HG03139 (cell line): Measurements from ENCODE around the gene SCRT2.

Experiments
- ATAC-seq: cut with Tn5 transposase; IDR thresholded peaks from one replicate; pipeline ENCODE4 v1.9.1; 2021; ENCODE audit not compliant: unreplicated experiment

SCRT2 gene

DNA sequence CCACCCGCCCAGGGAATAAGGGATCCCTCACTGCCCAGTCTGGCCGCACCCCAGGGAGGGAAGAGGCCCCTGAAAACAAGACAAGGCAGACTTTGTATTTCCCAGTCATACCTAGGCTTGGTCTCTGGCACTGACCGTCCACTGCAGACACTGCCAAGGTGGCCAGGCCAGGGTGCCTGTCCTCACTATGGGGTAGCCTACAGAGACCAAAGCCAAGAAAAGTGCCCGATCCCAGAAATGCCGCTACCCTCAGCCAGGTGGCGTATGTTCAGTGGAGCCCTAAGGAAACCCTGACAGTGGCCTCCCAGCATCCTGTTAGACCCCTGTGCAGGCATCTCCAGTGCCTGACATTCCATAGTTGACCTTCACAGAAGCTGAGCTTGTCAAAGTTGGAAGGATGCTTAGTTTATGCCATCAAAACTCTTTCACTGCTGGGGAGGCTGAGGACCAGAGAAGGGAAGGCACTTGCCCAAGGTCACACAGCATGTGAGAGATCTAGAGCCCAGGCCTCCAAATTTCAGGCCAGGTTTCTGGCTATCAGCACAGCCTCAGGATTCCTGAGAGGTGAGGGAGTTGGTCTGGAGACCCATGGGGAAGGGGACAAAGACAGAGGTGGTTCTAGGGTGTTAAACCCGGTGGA, 2.5 kb downstream of the SCRT2 start:
- ATAC-seq = no peak

DNA sequence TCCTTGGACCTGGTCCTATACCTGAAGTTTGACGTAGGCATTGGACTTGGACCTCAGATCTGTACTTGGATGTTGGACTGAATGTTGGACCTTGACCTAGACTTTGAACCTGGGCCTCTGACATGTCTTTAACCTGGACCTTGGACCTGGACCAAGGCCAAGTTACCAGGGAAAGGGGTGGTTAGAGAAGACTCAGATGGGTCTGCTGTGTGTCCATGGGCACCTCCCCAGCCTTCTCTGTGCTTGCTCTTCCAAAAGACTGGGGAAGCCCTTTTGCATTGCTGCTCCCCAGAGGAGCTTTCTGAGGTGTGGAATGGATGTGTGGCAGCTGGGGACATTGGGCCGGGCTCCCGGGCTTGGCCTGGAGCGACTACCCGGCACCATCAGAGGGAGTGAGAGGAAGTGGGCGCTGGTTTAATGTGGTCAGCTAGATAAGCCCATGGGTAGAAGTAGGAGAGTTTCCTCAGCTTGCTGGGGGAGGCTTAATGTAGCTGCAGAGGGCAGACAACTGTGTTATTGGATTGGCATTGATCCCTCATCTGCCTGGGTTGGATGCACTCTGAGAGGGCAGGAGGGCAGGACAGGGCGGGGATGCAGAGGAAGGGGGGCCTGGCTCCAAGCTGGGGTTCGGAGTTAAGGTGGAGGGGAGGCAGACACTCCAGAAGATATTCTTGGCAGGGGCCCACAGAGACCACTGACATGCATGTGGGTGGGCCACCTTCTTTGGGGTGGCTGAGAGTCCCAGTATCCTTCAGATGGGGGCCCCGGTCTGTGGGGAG, 4.2 kb downstream of the SCRT2 start:
- ATAC-seq = no peak

DNA sequence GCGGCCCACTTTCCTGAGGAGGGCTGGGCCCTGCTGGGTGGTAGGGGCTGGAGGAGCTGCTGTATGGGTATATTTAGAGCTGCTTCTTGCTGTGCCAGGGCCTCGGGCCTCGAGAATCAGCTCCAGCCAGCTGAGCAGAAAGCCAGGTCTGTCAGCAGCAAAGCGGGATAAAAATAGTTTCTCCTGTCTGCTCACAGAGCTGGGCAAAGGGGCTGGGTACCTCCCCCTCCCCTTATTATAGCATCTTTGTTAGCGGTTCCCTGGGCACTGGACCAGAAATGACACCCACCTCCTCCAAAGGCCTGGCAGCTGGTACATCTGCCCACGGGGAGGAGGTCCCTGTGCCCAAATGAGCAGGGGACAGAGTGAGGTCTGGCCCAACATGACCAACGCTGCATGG, 6.0 kb downstream of the SCRT2 start:
- ATAC-seq = no peak

DNA sequence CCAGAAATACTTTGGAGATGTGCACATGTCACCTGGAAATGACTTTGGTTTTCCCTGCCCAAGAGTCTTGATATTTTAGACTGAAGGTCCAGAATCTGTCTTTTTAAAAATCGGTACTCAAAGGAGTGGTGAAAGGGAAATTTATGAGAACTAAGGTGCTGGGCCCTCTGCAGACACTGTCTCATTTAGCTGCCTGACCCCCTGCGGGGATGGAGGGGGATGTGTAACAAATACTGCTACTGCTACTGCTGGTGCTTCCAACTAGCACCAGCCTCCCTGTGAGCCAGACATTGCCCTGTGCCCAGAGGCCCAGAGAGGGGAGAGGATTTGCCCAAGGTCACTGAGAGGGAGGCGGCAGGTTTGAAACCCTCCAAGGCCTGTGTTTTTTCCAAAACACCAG, 7.0 kb downstream of the SCRT2 start:
- no peak for ATAC-seq

DNA sequence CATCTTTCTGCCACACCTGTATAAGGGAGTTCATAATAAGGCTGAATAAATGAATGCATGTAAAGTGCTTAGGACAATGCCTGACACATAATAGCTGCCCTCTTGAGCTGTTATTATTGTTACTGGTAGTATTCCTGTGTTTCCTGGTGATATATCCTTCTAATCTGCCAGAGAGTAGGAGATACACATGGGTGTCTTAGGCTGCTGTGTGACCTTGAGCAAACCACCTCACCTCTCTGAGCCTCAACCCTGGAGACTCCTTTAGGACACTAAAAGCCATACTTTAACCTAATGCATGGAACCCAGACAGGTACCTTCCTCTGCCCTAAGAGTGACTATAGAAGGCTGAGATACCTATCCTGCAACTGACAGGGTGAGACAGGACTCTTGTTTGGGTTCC, 7.6 kb downstream of the SCRT2 start:
- ATAC-seq = no peak

DNA sequence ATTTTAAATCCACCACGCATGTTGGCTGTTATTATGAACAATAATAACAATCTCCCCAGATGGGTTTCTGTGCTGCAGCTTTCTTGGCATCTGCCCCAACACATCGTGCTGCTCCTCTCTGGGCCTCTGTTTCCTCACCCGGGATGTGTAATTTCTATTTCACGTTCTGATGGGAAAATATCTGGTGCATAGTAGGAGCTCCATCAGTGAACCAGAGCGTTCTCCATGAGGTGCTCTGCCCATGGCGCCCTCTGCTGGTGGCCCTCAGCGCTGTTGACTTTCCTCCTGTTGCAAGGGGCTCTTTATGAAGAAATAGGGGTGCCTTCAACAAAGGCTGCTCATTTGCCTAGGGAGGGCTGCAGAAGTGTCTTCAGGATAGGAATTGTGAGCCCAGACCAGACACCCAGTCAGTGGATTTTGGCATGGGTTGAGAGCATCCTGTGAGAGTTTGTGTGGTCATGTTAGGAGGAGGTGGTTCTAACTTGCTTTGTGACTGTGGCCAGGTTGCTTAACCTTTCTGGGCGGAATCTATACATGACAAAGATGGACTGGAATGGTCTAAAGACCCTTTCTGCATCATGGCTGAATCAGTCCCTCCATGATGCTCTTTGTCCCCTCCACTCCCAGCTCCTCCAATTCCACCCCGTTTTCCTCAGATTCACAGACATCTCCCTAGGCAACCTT, 8.1 kb downstream of the SCRT2 start:
- ATAC-seq = no peak

DNA sequence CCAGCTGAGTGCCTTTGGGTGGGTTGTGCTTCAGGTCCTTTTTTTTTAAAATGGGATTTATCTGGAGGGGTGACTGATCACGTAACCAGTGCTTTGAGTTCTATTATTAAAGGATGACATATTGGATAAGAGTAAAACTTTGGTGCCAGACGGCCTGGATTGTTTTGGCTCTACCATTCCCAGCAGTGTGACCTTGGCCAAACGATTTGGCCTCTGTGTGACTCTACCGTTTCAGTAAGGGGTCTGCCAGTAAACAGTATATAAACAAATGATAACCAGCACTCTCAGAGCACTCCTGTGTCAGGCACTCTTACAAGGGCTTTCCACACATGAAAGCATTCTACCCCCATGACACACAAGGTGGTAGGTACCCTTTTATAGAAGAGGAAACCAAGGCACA, 8.7 kb downstream of the SCRT2 start:
- ATAC-seq = no peak

DNA sequence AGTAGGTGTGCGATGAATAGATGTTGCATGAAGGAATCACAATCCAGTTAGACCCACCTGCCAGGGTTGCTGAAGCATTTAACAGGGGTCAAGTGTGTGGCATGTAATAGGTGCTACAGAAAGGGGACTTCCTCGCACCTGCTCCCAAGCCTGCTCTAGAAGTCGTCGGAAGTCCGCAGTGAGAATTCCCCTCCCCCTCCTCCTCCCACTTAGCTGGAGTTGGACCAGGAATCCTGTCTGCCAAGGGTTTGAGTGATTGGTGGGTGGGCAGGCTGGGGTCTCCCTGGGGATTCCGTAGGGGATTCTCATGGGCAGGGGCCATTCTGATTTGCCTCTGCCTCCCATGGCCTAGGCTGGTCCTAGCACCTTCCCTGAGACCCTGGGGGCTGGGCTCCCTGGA, 10.3 kb downstream of the SCRT2 start:
- no peak for ATAC-seq

DNA sequence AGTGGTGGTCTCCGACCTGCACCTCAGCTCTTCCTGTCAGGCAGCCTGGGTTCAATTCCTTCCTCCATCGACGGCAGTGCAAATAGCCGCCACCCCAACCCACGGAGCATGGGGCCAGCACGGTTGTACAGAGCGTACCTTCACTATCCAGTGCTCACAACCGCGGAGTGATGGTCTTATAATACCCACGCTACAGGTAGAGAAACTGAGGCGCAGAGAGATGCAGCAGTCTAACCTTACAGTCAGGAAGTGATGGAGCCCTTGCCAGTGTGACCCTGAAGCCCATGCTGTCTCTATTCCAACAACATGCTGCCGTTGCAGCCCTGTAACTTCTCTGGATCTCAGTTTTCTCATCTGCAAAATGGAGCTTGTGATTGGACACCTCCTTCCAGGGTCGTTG, 11.0 kb downstream of the SCRT2 start:
- no peak for ATAC-seq

DNA sequence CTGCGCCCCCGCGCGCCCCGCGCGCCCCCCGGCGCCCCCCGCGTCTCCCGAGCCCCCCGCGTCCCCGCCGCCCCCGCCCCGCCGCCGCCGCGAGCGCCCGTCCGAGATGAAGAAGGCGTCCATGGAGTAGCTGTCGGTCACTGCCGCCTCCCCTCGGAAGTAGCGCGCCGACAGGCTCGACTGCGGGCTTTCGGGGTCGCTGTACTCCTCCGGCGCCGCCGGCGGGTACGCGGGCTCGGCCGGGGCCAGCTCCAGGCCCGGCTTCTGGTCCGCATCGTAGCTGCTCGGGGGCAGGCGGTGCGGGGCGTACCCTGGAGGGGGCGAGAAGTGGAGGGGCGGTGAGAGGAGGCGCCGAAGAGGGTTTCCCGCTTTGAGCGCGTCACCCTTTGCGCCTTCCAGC, 11.5 kb downstream of the SCRT2 start:
- no peak for ATAC-seq

DNA sequence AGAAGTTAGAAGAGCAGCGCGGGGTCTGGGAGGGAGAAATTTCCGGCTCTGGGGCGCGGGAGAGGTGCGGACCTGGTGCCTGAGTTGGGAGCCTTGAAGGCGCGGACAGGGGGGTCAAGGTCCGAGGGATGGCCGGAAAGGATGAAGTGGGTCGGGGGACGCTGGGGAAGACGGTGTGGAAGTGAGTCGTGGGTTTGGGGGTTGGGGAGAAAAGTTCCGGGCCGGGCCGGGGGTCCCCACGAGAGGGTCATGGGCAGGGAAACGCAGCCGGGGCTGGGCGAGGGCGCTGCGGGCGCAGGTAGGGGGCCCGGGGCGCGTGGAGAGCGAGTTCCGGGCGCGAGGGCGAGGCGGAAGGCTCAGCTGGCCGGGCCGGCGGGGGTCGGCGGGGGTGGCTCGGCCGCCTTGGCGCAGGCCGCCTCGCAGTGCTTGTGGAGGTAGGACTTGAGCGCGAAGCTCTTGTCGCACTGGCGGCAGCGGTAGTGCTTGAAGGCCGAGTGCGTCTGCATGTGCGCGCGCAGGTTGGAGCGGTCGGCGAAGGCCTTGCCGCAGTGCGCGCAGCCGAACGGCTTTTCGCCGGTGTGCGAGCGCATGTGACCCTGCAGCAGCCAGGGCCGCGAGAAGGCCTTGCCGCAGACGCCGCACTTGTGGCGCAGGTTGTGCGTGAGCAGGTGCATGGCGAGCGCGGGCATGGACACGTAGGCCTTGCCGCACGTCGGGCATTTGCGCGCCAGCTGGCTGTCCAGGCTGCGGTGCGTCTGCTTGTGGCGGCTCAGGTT, 12.1 kb downstream of the SCRT2 start:
- ATAC-seq = no peak

DNA sequence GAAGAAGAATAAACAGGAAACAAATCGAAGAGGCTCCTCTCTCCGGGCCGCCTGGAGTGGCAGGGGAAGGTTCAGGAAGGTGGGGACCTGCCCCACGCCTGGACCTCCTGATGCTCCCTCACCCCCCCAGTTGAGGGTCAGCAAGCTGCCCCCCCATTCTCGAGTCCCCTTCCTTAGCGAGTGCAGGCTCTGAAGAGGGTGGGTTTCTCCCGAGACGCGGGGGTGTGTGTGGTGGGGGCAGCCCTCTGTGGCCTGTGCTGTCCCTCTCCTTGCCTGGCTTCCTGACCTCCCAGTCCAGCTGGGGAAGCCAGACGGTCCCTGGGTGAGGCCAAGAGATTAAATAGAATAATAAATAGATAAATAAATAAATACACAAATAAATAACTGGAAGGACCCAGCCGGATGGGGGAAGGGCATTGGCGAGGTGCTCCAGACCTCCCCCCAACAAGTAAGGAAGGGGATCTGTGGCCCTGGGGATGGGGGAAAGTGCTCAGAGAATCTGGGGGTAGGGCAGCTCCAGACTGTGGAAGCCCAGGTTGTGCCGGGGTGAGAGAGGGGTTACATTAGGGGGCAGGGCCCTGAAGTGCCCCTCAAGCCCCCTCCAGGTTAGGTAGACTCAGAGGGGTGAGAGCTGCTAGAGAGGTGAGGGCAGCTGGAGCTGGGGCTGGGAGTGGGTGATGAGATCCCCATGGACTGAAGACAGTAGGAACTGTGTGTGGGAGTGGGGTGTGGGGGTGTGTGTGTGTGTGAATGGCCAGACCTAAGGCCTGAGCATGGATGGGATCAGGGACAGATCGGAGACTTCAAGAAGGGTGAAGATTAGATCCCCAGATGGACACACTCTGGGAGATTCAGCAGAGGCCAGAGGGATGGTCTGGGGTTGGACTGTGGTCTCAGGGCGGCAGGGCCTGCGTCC, 13.1 kb downstream of the SCRT2 start:
- ATAC-seq = no peak

DNA sequence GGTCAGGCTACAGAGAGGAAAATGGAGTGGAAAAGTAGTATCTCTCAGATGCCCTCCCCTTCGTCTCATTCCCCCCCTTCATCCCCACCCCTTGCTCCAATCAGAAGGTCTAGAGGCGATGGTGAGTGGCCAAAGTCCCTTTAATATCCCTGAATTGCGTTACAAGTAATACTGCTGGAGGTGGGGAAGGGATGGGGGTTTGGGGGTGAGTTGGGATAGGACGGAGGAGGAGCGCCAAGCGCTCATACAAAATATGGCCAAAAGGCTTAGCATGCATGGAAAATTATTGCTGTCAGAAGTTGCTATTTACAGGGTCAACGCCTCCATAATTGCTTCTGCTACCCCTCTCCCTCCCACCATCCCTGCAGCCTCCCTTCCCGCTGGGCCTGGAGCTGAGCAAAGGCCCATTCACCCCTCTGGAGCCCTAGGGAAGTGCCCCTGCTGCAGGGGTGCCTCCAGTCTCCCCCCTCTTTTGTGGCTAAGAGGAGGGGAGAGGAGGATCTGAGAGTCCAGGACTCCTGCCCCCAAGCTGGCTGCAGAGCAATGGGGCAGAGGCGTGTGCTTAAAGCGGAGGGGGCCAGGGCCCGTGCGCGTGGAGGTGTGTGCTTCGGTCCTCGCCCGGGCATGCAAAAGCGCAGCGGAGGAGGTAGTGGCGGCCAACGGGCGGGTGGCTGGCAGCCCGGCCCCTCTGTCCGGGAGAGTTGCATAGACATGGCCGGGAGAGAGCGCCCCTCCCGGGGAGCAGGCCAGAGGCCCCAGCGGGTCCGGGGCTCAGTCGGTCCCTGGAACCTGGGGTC, 13.9 kb downstream of the SCRT2 start:
- ATAC-seq = no peak

DNA sequence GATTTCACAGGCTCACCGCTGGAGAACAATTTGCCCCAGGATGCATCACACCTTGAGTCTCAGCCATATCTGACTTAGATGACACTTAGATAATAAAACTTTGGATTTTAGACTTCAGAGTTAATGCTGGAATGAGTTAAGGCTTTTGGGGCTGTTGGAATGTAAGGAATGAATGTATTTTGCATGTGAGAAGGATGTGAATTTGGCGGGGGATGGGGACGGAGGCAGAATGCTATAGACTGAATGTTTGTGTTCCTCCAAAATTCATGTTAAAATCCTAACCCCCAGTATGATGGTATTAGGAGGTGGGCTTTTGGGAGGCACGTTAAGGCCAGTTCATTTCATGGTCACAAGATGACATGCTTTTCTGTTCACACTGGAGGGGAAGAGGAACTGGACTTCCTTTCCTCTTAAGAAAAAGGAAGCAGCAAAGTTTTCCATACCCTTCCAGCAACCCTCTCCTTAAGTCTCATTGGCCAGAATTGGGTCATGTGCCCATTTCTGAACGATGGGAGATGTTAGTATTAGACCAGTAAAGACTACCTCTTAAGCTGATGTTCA, 16.8 kb downstream of the SCRT2 start:
- ATAC-seq = no peak

DNA sequence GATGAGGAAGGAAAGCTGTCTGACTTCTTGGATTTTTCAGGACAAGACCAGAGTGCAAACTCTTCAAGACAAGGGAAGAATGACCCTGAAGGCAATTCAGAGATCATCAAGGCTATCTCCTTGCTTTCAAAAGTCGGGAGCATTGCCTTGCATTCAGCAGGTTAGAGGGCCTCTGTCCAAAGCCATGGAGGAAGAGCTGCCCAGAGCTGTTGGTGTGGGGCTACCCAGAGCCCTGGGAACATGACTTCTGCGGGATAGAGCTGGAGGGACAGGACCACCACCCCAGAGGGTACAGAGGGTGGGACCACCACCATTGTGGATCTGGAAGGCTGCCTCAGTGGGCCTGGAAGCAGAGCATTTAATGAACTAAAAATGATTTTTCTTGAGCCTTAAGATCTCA, 17.4 kb downstream of the SCRT2 start:
- no peak for ATAC-seq

DNA sequence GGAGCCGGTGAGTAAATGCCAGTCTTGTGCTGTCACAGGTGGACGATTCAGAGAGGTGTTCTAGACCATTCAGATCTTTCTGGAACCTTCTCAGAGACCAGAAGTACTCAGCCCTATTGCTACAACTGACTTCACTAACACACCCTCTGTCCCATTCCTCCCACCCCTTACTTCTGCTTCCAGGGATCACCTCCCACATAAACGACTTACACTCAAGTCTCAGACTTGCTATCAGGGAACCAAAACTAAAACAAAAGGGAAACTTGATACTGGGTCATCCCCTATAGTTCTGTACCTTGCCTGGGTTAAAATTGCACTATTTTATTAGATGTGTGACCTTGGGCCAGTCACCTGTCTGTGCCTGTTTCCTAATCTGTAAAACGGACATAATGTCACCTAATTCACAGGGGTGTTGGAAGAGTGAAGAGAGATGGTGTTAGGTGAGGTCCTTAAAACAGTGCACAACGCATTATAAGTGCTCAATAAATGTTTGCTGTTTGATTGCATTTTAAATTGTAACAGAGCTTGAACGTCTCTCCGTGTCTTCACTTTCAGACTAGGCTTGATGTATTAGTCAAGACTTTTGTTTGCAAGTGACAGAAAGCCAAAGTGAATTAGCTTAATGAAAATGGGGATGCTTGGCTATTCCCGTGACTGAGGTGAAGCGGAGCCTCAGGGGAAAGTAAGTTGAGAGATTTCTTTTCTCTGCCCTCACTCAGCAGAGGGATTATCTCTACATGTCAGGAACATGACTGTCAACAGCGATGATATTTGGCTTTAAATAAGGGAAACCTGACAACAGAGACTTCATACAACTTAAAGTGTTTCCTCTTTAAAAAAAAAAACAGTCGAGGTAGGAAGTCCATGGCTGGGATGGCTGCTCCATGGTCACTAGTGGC, 19.6 kb downstream of the SCRT2 start:
- ATAC-seq = no peak

DNA sequence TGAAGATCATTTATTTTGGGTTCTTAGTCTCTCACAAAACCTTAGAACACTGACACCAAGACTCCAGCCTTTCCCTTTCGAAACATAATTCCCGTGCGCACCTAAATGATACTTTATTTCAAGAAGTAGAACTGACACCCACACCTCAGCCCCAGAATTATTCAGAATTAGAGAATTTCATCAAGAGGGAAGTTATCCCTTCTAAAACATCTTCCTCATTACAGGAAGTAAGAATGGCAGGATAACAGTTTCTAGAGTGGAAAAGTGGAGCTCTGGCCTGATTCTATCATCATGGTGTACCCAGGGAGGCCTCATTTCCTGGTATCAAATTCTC, 21.2 kb downstream of the SCRT2 start:
- ATAC-seq = no peak

DNA sequence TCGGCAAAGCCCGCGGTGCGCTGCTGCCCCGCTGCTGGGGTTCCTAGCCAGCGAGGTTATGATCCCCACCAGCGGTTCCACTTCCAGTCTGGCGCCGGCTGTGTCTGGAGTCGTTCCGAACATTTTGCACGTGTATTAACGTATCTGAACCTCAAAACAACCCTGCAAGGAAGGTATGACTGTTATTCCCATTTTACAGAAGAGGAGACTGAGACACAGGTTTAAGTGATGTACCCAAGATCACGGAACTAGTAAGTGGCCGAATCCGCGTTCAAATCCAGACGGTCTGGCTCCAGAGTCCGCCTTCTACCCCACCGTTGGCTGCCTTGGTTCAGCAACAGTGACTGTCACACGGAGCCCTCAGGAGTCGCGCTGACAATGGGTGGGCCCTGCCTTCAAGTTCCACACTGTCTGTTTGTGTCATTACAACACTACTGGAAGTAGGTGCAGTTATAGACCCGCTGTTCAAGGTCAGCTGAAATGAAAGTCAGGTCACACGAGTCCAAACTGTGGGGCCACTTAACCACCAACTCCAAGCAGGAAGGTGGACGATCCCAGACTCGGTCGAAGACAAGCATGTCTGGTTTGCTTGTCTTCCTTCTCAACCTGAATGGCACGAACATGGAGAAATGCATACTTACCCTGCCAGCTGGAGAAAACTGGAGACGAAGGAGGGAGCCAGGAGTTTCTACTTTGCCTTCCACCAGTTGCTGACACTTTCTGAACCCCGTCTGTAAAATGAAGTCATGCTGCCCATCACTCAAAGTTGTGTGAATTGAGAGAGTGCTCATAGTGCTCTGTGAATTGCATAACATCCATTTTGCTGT, 21.8 kb downstream of the SCRT2 start:
- ATAC-seq = no peak
